Psoas muscle (tissue), 8 donors: ENCODE results near the gene GJD4. TPM values are rescaled to one million over a fixed set of nuclear protein-coding genes. Genes with fewer than 3 reads are reported as not detected.
A peak's percentile ranks its signal among the peaks of the same experiment; 100 is the strongest.

ENCODE experiments used
- ATAC-seq, 4 donors: fragments of 200-7000 bp; cut with Tn5 transposase; one replicate each; pipeline ENCODE4 v1.9.1; 2020; ENCODE audit warnings: moderate library complexity in 3 of 4, mild to moderate bottlenecking in 2 of 4
- DNase-seq, 2 donors: peaks; one replicate each; pipeline ENCODE4 v3.0.0-alpha.2; 2020
- H3K27ac ChIP-seq: fragments of 200-600 bp; one replicate; pipeline ENCODE4 v1.8.0; 2022
- H3K27me3 ChIP-seq, 3 donors: fragments of 200-600 bp in 1 of 3; one replicate each; pipeline versions ENCODE4 v1.6.1 to v1.8.0; 2013 to 2022; ENCODE audit warnings: low read length in 2 of 3, mild to moderate bottlenecking in 2 of 3, moderate library complexity in 1 of 3; ENCODE audit not compliant: insufficient read depth in 3 of 3
- H3K36me3 ChIP-seq, 2 donors: fragments of 200-600 bp in 1 of 2; one replicate each; pipeline versions ENCODE4 v1.6.1 to v1.8.0; 2013 to 2022; ENCODE audit warnings: low read depth in 1 of 2, mild to moderate bottlenecking in 1 of 2, moderate library complexity in 1 of 2; ENCODE audit not compliant: insufficient read depth in 1 of 2
- H3K4me1 ChIP-seq: fragments of 200-600 bp; one replicate; pipeline ENCODE4 v1.8.0; 2022
- H3K4me3 ChIP-seq: fragments of 200-600 bp; one replicate; pipeline ENCODE4 v1.8.0; 2022; ENCODE audit warnings: mild to moderate bottlenecking
- H3K9me3 ChIP-seq: fragments of 200-600 bp; one replicate; pipeline ENCODE4 v1.8.0; 2022
- CTCF ChIP-seq: fragments of 200-600 bp; IDR thresholded peaks from one replicate; pipeline ENCODE4 v1.8.0; 2022; ENCODE audit warnings: antibody characterized with exemption
- WGBS, 3 donors: extraction: QIAGEN DNeasy Blood & Tissue Kit; methylation state at CpG; one replicate each; pipeline versions ENCODE4 v1.1.6 to v1.1.7; 2013; 5-methylcytosine and 5-hydroxymethylcytosine counted together
- intact Hi-C, 2 donors: fragments of 100-400 bp; cut with DNase I; formaldehyde crosslinking; loops; one replicate each; pipeline versions ENCODE4 v1.11.0 to v1.14.2; 2022
- polyA plus RNA-seq, 3 donors: library from polyadenylated mRNA; stranded (reverse); fragments of 200-250 nt; gene quantifications; one replicate each; pipeline ENCODE4 v1.2.3, GENCODE V29; 2013
- total RNA-seq, 4 donors: library from RNA; stranded (reverse); fragmentation: NEBNext Ultra II Directional in 2 of 4; extraction: Animal tissue kit (Norgen Biotek cat#: 25700) in 2 of 4; gene quantifications; one replicate each; pipeline versions ENCODE4 v1.2.1 to v1.2.4, GENCODE V29; 2021 to 2023
- donor health status: healthy with polysubstance abuse.
- donor health status: DM: no; HTN: no; CAD: no; lungs with moderate emphysema.
- donor health status: Bipolar disorder and iron deficiency.
- donor health status: healthy.
- donor health status: DM: yes; HTN: yes; CAD: no.
- donor health status: DM: no; HTN: no; CAD: no.
- donor health status: DM: no; HTN: no; CAD: no.
- donor health status: DM: yes; HTN: yes; CAD: no.

GJD4 gene
- total and polyA plus RNA-seq, 7 donors, result 0.03 TPM; not detected in 6

DNA sequence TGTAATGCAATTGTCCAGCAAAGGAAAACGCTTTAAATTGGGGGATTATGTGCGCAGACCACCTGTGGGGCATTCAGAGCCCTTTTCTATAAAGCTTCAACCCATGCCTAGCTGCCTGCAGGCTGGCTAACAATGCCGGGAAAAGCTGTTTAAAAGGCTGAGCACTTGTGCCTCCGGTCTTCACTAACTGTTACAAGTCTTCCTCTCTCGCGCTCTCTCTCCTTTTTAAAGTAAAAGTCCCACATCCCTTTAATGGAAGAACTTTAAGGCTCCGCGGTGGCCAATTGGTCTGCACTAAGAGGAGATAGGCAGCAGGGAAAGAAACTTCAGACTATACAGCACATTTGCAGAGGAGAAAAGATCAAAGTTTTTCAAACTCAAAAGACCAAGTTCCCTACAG, 32.3 kb downstream of the GJD4 start:
- Histone ChIP-seq H3K4me1 (peaks cover 5% of the 10 kb centered on the region), H3K36me3 (peaks cover 0 to 6% of the 10 kb centered on the region in 2 donors), H3K27me3 (no peaks in the 10 kb centered on the region), H3K9me3 (no peaks in the 10 kb centered on the region), H3K4me3 (no peak overlapping the region), H3K27ac (no peak overlapping the region)
- no peak for TF ChIP-seq CTCF
- intact Hi-C loops, result loop anchor here in 1 of 2 donors (10.0 kb wide), 1 partner anchor 1247 kb away; no protein-coding TSS in a partner anchor
- 60 to 63% (median 63%) methylated on average over 8 of the region's 8 CpGs for WGBS, 3 donors
- ATAC-seq (no peak), DNase-seq (no peak)

GRCh38 chr10:35638101-35638500, 33.0 kb downstream of the GJD4 start:
- Histone ChIP-seq H3K36me3 (peaks cover 0 to 6% of the 10 kb centered on the region in 2 donors), H3K27ac (no peak overlapping the region), H3K9me3 (no peaks in the 10 kb centered on the region), H3K4me3 (no peak overlapping the region), H3K4me1 (peaks cover 5% of the 10 kb centered on the region), H3K27me3 (no peaks in the 10 kb centered on the region)
- 85 to 91% (median 88%) methylated on average over 4 of the region's 4 CpGs for WGBS, 3 donors
- intact Hi-C loops, result loop anchor here in 1 of 2 donors (10.0 kb wide), 1 partner anchor 1247 kb away; no protein-coding TSS in a partner anchor
- DNase-seq, result no peak
- no peak for TF ChIP-seq CTCF
- ATAC-seq, result no peak

GRCh38 chr10:35639021-35639727, 34.0 kb downstream of the GJD4 start:
- DNase-seq, result no peak
- Histone ChIP-seq H3K4me3 (peak overlapping the region; percentile 71), H3K9me3 (no peaks in the 10 kb centered on the region), H3K36me3 (peaks cover 0 to 6% of the 10 kb centered on the region in 2 donors), H3K4me1 (peaks cover 5% of the 10 kb centered on the region), H3K27me3 (no peaks in the 10 kb centered on the region), H3K27ac (no peak overlapping the region)
- intact Hi-C loops, result loop anchor here in 1 of 2 donors (10.0 kb wide), 1 partner anchor 1246 kb away; no protein-coding TSS in a partner anchor
- WGBS, 3 donors, result 43 to 49% (median 47%) methylated on average over 38 to 57 of the region's 57 CpGs
- no peak for TF ChIP-seq CTCF
- ATAC-seq, result no peak

DNA sequence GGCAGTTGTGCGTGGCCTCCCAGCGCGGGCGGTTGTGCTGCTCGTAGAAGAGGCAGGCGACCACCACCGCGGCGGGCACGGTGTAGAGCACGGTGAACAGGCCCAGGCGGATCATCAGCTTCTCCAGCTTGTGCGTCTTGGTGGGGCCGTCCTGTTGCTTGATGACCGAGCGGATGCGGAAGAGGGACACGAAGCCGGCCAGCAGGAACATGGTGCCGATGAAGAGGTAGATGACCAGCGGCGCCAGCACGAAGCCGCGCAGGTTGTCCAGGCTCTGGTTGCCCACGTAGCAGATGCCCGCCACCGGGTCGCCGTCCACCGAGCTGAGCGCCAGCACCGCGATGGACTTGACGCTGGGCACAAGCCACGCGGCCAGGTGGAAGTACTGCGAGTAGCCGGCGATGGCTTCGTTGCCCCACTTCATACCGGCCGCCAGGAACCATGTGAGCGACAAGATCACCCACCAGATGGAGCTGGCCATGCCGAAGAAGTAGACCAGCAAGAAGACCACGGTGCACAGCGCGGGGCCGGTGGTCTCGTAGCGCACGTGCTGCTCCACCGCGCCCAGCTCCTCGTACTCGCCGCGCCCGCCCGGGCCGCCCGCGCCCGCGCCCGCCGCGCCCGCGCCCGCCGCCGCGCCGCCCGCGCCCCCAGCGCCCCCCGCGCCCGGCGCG, 34.7 kb downstream of the GJD4 start:
- TF ChIP-seq CTCF, result no peak
- Histone ChIP-seq H3K36me3 (peaks cover 0 to 6% of the 10 kb centered on the region in 2 donors), H3K4me3 (peak overlapping the region; percentile 71), H3K27me3 (no peaks in the 10 kb centered on the region), H3K9me3 (no peaks in the 10 kb centered on the region), H3K4me1 (peaks cover 5% of the 10 kb centered on the region), H3K27ac (no peak overlapping the region)
- DNase-seq (peak; percentile 32 to 61), ATAC-seq (no peak)
- 12 to 26% (median 18%) methylated on average over 46 to 83 of the region's 83 CpGs for WGBS, 3 donors
- intact Hi-C loops, result loop anchor here (10.0 kb wide), 3 partner anchors 355 to 1245 kb away; no protein-coding TSS in a partner anchor
